Neutrophil (primary cell): Measurements from ENCODE around the gene ANKRD13B.

ENCODE experiments used
- H3K27ac ChIP-seq: fragments of 200-600 bp; sonication (generic); 2 replicates; pipeline ENCODE4 v1.5.1; 2016; ENCODE audit warnings: mild to moderate bottlenecking, moderate library complexity
- H3K27me3 ChIP-seq: fragments of 200-600 bp; sonication (generic); 2 replicates; pipeline ENCODE4 v1.6.0; 2016; ENCODE audit warnings: mild to moderate bottlenecking
- H3K36me3 ChIP-seq: fragments of 200-600 bp; sonication (generic); 2 replicates; pipeline ENCODE4 v1.5.1; 2017
- H3K4me1 ChIP-seq, 2 experiments: fragments of 200-600 bp in 1 of 2; sonication (generic) in 1 of 2; 1 replicate in 1 of 2; 2 replicates in 1 of 2; pipeline versions ENCODE4 v1.5.1 to v1.6.1; 2013 to 2016; ENCODE audit warnings: low read depth in 1 of 2, low read length in 1 of 2, mild to moderate bottlenecking in 1 of 2, moderate library complexity in 1 of 2; ENCODE audit not compliant: control insufficient read depth in 1 of 2, insufficient read depth in 1 of 2
- H3K4me3 ChIP-seq, 2 experiments: fragments of 200-600 bp in 1 of 2; sonication (generic) in 1 of 2; 1 replicate in 1 of 2; 2 replicates in 1 of 2; pipeline ENCODE4 v1.5.1; 2013 to 2016; ENCODE audit warnings: low read depth in 1 of 2, low read length in 1 of 2, mild to moderate bottlenecking in 1 of 2, moderate library complexity in 1 of 2
- H3K9me3 ChIP-seq: fragments of 200-600 bp; sonication (generic); 2 replicates; pipeline ENCODE4 v1.5.1; 2016
- CTCF ChIP-seq: fragments of 200-600 bp; sonication (generic); IDR thresholded peaks from 2 replicates; pipeline ENCODE4 v1.5.1; 2016; ENCODE audit warnings: antibody characterized with exemption

ANKRD13B gene

GRCh38 chr17:29629839-29630238 lies 36.9 kb downstream of the ANKRD13B start:
- Histone ChIP-seq H3K27ac (no peak overlapping the region), H3K27me3 (no peaks in the 10 kb centered on the region), H3K36me3 (peaks cover 94% of the 10 kb centered on the region), H3K4me1 (no peaks in the 10 kb centered on the region), H3K9me3 (no peaks in the 10 kb centered on the region), H3K4me3 (no peak overlapping the region)
- no peak for TF ChIP-seq CTCF

- no peak overlapping the region for H3K27ac ChIP-seq
- no peaks in the 10 kb centered on the region for H3K4me1 ChIP-seq
- no peak for TF ChIP-seq CTCF
- H3K4me3 ChIP-seq, result no peak overlapping the region
- peaks cover 94% of the 10 kb centered on the region for H3K36me3 ChIP-seq
- H3K9me3 ChIP-seq, result no peaks in the 10 kb centered on the region
- no peaks in the 10 kb centered on the region for H3K27me3 ChIP-seq
These were observed 37.8 kb downstream of the ANKRD13B start for GRCh38 chr17:29630630-29631193.

GRCh38 chr17:29633886-29634285 lies 41.0 kb downstream of the ANKRD13B start:
- Histone ChIP-seq H3K36me3 (peaks cover 96% of the 10 kb centered on the region), H3K9me3 (no peaks in the 10 kb centered on the region), H3K4me3 (no peak overlapping the region), H3K27ac (no peak overlapping the region), H3K27me3 (no peaks in the 10 kb centered on the region), H3K4me1 (no peaks in the 10 kb centered on the region)
- no peak for TF ChIP-seq CTCF

GRCh38 chr17:29640413-29640812 lies 47.5 kb downstream of the ANKRD13B start:
- Histone ChIP-seq H3K4me1 (peaks cover 0 to 6% of the 10 kb centered on the region in 2 experiments), H3K9me3 (no peaks in the 10 kb centered on the region), H3K27ac (no peak overlapping the region), H3K27me3 (no peaks in the 10 kb centered on the region), H3K4me3 (no peak overlapping the region), H3K36me3 (peaks cover 94% of the 10 kb centered on the region)
- no peak for TF ChIP-seq CTCF

- Histone ChIP-seq H3K27me3 (no peaks in the 10 kb centered on the region), H3K4me1 (peaks cover 0 to 6% of the 10 kb centered on the region in 2 experiments), H3K4me3 (no peak overlapping the region), H3K27ac (peak overlapping the region; percentile 23), H3K36me3 (peaks cover 94% of the 10 kb centered on the region), H3K9me3 (no peaks in the 10 kb centered on the region)
- TF ChIP-seq CTCF, result no peak
These were observed 48.2 kb downstream of the ANKRD13B start for GRCh38 chr17:29640981-29641642.
